ENCODE measurements around the gene LSM8.
"Not testable (repeated sequence)": the region's sequence is repeated elsewhere in the genome, so short reads cannot be mapped to it uniquely, and the experiment has no call there.

Gene LSM8

DNA sequence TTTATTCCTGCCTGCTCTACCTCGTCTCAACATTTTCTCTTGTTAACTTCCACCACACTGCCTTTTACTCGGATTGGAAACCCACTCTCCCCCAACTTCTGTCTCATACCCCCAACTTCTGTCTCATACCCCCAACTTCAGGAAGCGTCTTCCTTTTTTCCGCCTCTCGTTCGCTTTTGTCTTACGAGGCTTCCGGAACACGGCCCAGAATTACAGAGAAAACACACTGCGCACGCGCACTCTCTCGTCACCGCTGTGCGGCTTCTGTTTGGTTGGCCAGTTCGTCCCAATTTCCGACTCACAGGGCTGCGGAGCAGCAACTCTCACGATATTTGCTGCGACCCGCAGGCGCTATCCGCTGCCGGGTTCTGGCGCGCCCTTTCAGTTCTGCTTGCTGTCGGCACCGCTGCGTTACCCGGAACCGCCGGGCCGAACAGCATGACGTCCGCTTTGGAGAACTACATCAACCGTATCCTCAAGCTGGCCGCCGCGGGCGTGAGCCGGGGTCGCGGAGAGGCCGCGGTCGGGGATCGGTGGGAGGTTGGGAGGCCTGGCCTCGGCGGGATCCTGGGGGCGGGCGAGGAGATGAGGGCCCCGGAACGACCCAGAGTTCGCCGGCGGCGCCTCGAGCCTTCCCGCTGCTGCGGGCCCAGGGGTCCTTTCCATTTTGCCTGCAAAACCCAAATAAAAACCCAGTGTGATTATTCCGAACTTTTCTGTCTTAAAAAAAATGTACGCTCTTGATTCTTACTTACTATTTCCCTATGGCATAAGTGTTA is at the start of gene LSM8:
LSM8 (plus strand) TSS at position 379 of the 779 bp plus-strand sequence; CDS start at position 439, 60 bp downstream.
- H3K4me3 ChIP-seq (ENCODE audit: low read depth, low read length) = peak within 1 kb of the TSS; percentile 73
- peak; percentile 95 for DNase-seq (ENCODE audit: low read depth)

DNA sequence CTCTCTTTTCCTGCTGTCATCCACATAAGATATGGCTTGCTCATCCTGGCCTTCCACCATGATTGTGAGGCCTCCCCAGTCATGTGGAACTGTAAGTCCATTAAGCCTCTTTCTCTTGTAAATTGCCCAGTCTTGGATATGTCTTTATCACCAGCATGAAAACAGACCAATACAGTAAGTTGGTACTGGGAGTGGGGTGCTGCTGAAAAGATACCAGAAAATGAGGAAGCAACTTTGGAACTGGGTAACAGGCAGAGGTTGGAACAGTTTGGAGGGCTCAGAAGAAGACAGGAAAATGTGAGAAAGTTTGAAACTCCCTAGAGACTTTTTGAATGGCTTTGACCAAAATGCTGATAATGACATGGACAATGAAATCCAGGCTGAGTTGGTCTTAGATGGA is 49.5 kb upstream of the LSM8 start:
- H3K4me3 ChIP-seq (ENCODE audit: low read depth, low read length); DNase-seq (ENCODE audit: low read depth): not testable (repeated sequence)

DNA sequence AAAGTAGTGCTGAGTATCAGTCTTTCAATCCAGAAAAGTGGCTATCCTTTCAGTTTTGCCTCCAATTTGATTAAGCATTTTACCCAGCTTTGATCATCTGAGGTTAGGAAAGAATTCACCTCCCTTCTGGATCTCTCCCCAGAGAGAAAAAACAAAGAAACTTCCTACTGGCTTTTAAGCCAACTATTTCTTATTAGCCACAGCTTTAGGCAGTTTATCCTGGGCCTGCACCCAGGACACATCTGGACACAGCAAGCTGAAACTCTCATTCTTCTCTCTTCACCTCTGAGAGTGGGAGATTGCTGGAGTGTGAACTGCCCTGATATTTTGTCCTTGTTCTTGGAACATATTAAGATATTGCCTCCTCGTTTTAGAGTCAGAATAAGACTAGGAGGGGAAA is 43.5 kb upstream of the LSM8 start:
- no peak for DNase-seq (ENCODE audit: low read depth)
- H3K4me3 ChIP-seq (ENCODE audit: low read depth, low read length) = no peak overlapping the region

DNA sequence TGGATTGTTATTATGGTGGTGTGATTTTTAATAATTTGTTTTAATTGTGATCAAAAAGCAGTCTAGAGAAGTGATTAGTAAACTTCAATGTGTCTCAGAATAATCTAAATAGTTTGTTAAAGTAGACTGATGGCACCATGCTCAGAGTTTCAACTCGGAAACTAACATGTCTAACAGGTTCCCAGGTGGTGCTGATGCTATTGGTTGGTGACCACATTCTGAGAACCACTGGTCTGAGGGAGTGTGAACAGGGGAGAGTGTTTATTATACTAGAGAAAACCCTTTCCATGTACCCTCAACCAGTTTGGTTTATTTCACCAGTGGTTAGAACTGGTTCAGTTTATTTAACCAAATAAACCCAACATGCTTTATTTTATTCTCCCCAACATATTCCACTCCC is 42.0 kb upstream of the LSM8 start:
- DNase-seq (ENCODE audit: low read depth) = no peak
- H3K4me3 ChIP-seq (ENCODE audit: low read depth, low read length) = no peak overlapping the region

DNA sequence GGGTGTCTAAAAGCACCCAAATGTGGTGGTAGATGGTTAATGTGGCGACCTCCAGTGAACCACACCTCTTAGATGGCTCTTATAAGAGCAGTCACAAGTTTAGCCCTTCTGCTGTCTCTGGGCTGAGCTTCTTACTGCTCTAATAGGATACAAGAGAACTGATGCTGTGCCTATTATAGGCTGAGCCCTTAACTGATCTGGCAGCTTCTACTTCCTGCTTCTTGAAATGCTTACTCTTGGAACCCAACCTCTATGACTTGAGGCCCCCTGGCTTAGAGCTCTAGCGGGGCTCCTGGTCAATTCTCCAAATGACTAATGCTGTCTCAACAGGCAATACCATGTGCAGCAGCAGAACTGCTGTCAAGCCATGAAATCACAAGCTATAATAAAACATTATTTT is 35.0 kb upstream of the LSM8 start:
- no peak overlapping the region for H3K4me3 ChIP-seq (ENCODE audit: low read depth, low read length)

DNA sequence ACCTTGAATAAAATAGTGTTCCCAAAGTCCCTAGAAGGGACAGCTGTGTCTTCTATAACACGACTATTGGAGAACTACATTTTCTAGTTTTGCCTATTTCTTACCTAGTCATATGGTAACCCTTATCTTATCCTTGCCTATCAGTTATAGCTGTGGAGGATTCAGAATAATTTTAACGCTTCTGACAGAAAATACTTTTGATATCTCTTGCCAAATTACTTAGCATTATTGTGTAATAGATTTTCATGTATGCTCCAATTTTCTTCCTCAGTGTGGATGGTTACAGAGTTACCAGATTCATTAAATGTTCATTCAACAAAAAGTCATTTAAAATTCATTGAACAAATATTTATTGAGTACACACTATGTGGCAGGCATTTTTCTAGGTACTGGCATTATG is 34.6 kb upstream of the LSM8 start:
- no peak overlapping the region for H3K4me3 ChIP-seq (ENCODE audit: low read depth, low read length)
- no peak for DNase-seq (ENCODE audit: low read depth)

More for the DNA sequence above, 35.0 kb upstream of the LSM8 start:
- DNase-seq (ENCODE audit: low read depth) = no peak

DNA sequence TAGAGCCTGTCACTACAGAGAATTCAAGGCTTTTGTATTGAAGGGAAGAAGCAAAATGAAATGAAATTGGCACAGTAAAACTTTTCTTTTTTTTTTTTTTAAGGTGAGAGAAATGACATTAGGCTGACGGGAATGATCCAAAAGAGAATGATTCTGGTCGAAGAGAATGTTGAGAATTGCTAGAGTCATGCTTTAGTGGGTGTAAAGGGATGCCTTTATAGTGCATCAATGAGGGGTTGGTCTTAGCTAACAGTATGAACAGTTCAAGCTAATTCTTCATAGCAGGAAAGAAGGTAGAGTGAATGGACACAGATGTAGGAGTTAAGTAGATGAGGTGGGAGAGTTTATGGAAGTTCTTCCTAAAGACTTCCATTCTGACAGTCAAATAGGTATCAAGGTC is 32.3 kb upstream of the LSM8 start:
- DNase-seq (ENCODE audit: low read depth) = no peak
- H3K4me3 ChIP-seq (ENCODE audit: low read depth, low read length) = no peak overlapping the region

DNA sequence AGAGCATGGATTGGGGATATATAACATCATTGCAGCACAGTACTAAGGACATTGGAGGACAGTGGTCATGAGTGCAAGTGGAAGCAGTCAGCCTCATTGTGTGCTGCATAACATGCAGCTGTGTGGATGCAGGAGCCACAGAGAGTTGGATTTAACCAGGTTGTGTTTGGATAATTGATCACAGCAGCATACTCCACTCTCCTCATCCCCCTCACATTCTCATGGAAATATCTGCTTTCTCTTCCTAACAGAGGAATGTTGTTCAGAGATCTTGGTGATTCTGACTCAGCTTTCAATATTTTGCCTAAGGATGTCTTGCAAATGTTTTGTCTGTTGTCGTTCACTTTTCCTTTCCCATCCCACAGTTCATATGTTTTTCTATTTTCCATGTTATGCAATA is 31.8 kb upstream of the LSM8 start:
- no peak overlapping the region for H3K4me3 ChIP-seq (ENCODE audit: low read depth, low read length)
- no peak for DNase-seq (ENCODE audit: low read depth)

DNA sequence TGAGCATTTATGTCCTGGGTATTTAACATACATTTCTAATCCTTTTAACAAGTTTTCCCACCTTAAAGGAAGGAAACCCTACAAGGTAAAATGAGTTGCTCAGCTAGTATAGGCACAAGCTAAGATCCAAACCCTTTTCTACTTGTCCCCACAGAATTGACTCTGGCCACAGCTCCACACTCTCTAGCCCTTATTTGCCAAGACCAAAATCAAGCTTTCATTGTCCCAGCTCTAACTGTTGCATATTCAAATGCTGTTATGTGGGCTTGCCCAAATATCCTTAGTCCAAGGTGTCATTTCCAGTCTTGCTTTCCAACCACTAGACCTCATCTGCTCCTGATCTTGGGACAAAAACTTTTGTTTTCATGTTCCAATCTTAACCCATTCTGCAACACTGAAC is 31.3 kb upstream of the LSM8 start:
- no peak for DNase-seq (ENCODE audit: low read depth)

DNA sequence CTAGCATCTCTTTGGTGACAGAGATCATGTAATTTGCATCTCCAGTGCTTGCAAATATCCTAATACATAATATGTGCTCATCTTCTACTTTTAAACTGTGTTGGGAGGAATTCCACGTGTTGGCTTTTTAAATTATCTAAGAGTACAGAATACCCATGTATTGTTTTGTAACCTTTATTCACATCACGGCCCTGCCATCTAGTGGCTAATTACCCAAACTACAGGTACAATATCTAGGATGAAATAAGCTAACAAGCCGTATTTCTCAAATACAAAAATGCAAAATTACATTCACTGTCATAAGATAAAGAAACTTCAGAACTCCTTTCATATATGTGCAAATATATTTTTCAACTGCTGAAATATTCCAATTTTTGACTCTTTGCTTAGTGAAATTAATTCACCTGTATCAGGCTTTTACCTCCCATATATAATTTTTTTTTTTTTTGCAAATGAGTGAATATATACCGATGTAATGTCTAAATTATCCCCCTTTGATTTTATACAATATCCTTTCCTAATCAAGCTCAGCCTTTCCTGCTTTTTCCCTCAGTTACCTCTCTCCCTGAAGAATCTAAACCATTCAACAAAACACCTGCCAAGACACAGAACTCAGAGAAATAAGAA is 30.3 kb upstream of the LSM8 start:
- DNase-seq (ENCODE audit: low read depth) = peak; percentile 0
- H3K4me3 ChIP-seq (ENCODE audit: low read depth, low read length) = no peak overlapping the region

More for the DNA sequence above, 31.3 kb upstream of the LSM8 start:
- H3K4me3 ChIP-seq (ENCODE audit: low read depth, low read length) = no peak overlapping the region

DNA sequence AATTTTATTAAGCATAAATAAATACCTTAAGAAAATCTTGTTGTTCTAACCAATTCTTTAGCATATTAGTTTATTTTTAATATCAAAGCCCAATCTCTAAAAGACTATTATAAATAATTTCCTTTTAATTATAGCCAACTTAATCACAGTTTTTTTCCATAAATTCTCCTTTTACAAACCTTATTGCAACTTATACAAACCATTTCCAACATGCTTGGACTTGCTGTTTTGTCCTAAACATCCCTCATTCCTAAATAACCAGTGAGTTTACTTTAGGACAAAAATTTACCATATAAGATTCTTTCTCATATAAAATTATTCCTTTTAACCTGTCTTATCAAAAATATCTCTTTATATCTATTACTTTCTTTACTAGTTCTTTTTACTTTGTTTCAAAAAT is 25.2 kb upstream of the LSM8 start:
- DNase-seq (ENCODE audit: low read depth) = no peak
- no peak overlapping the region for H3K4me3 ChIP-seq (ENCODE audit: low read depth, low read length)

DNA sequence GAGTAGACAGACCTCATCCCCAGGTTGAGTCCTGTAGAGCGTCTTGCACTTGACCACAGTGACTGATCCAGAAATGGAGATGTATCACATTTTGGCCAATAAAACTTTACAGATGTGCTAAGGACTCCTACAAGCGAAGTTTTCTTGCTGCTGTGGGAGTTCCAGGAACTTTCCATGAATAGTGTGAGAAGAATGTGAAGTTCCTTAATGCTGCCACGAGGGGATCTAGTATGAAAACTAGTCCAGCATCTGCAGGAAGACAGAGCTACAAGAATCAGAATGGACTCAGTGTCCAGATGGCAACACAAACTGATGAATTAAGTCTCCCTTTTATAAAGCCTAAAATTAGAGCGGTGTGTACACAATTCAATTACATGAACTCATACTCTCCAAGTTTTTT is 14.8 kb upstream of the LSM8 start:
- no peak overlapping the region for H3K4me3 ChIP-seq (ENCODE audit: low read depth, low read length)
- DNase-seq (ENCODE audit: low read depth) = no peak

DNA sequence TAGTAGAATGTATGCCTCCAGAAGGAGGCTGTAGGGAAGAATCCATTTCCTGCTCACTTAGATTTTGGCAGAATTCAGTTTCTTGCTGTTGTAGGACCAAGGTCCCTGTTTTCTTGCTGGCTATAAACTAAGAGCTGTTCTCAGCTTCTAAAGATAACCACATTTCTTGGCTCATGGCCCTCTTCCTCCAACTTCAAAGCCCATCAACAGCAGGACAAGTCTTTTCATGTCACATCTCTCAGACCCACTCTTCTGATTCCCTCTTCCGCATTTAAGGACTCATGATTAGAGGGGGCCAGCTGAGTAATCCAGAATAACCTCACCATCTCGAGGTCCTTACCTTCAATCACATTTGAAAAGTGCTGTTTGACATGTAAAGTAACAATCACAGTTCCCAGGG is 8.2 kb upstream of the LSM8 start:
- DNase-seq (ENCODE audit: low read depth) = no peak
- H3K4me3 ChIP-seq (ENCODE audit: low read depth, low read length) = no peak overlapping the region

DNA sequence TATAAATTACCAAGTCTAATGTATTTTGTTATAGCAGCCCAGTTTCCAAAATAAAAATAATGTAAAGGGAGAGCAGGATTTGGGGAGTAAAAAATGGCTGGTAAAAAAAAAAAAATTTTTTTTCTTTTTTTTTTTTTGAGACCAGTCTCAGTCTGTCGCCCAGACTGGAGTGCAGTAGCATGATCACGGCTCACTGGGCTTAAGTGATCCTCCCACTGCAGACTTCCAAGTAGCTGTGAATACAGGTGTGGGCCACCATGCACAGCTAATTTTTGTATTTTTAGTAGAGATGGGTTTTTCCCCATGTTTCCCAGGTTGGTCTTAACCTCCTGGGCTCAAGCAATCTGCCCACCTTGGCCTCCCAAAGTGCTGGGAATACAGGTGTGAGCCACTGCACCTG is 4.8 kb upstream of the LSM8 start:
- H3K4me3 ChIP-seq (ENCODE audit: low read depth, low read length) = no peak overlapping the region
- no peak for DNase-seq (ENCODE audit: low read depth)

DNA sequence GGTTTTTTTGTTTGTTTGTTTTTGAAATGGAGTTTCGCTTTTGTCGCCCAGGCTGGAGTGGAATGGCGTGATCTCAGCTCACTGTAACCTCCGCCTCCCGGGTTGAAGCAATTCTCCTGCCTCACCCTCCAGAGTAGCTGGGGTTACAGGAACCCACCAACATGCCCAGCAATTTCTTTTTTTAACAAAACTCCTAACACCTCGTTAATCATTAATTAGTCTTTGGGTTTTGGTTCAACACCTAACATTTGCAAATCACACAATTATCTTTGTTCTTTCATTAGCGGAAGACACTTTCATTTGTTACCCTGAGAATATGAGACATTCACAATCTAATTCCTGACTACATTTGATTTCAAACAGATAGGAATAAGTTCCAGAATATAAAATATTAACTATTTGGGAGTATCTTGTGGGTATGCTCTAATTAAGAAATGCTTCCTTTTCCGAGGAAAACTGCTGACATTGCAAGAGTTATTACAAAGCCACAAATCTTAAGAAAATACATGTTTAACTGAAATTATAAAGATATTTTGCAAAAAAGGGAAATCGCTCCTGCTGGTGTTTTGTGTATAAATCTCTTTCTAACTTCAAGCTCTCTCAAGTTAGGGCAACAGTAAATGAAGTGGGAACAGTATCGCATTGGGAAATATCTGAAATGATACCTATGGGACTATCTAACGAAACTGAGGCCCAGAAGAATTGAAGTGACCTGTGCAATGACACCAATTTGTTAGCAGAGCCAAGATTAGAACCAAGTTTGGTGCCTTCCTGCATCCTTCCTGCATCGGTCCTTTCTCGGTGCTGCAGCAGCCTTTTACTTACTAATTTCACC is 1.2 kb upstream of the LSM8 start:
- DNase-seq (ENCODE audit: low read depth) = no peak

DNA sequence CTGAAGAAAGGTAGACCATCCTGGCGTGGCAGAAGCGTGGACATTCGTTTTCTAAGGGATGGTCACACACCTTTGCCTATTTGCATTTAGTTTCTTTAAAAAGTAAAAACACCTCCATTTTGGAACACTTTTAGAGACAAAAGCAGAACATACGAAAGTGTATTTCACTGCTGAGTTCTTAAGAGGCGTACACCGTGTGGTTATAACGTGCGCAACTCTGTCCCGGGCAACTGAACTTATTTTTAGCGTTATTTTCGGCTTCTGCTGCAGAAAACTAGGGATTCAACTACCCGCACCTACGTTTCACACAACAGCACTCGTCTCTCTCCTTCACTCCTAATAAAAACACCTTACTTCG is 557 bp upstream of the LSM8 start:
- DNase-seq (ENCODE audit: low read depth) = no peak
- peak overlapping the region; percentile 73 for H3K4me3 ChIP-seq (ENCODE audit: low read depth, low read length)

More for the DNA sequence above, 1.2 kb upstream of the LSM8 start:
- peak overlapping the region; percentile 73 for H3K4me3 ChIP-seq (ENCODE audit: low read depth, low read length)

DNA sequence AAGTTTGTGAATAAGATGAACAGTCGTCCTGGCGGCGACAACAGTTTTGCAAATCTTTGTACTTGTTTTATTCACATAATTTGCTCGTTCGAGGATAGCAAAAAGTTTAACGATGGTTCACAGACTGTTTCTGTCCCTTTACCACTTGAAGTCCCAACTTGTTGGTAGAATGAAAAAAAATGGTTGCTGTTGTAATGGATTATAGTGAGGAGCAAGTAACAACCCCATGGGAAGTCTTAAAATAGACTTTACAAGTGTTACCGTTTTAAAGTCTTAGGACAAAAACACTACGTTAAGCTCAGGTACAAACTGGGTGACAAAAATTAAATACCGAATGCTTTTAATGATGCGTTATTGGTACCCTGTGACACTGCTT is 589 bp downstream of the LSM8 start:
- no peak for DNase-seq (ENCODE audit: low read depth)
- peak overlapping the region; percentile 73 for H3K4me3 ChIP-seq (ENCODE audit: low read depth, low read length)

DNA sequence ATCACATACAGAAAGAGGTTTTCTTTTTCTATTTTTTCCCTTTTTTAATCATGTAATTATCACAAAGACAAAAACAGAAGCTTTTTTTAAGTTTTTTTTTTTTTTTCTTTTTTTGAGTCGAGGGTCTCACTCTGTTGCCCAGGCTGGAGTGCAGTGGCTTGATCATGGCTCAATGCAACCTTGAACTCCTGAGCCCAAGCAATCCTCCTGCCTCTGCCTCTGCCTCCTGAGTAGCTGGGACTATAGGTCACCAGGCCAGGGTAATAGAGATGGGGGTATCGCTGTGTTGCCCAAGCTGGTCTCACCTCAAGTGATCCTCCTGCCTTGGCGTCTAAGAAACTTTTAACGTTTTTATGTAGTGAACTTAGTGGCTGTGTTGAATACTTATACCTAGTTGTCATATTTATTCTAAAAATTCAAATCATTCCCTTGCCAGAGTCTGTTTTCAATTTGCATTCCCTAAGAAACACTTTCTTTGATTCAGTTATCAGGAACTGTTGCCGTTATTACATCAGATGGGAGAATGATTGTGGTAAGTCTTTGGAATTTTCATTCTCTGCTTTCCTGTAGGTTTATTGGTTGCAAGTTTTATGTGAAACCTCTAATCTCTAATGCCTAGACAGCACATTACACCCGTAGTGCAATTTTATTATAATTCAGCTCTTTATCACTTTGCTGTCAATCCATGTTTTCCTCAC is 1.3 kb downstream of the LSM8 start:
- H3K4me3 ChIP-seq (ENCODE audit: low read depth, low read length) = peak overlapping the region; percentile 73
- no peak for DNase-seq (ENCODE audit: low read depth)

DNA sequence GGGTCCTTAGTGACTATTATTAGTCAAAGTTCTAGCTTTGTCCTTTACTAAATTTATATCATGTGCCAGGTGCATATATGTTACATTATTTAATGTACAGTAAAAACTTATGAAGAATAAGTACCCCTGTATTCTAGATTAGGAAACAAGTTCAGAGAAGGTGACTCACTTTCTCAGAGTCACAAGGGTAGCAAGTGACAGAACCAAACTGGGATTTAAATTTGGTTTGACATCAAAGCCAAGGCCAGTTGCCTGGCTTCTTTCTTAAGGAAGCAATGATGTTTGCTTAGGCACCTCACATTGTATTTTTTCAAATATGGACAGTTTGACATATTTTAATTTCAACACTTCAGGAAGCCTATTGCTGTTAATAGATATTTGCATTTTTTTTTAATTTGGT is 2.5 kb downstream of the LSM8 start:
- DNase-seq (ENCODE audit: low read depth) = no peak
- H3K4me3 ChIP-seq (ENCODE audit: low read depth, low read length) = no peak overlapping the region

DNA sequence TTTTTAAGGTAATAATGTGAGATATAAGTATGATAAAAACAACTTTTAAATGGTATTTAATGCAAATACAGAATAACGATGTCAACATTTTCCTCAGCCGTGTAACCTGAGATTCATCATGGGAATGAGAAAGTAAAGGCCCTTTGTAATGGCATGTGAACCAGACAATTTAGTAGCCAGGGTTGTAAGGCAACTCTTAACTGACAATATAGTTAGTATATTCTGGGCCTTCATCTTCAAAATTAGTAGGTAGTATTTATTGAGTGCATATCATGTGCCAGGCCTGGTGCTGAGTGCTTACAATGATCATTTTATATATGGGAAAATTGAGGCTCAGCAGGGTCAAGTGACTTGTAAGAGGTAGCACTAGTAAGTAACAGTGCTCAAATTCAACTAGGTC is 10.6 kb downstream of the LSM8 start:
- no peak for DNase-seq (ENCODE audit: low read depth)
- H3K4me3 ChIP-seq (ENCODE audit: low read depth, low read length) = no peak overlapping the region
